Upper lobe of right lung (tissue), 1 donor: Measurements from ENCODE around the gene DGKI. TPM values are rescaled to one million over a fixed set of nuclear protein-coding genes. Genes with fewer than 3 reads are reported as not detected.

Experiments
- ATAC-seq: fragments of 200-7000 bp; cut with Tn5 transposase; one replicate; pipeline ENCODE4 v1.9.1; 2020; ENCODE audit warnings: mild to moderate bottlenecking, moderate library complexity
- DNase-seq: peaks from one replicate; pipeline ENCODE4 v3.0.0-alpha.2; 2020
- H3K27ac ChIP-seq: fragments of 200-600 bp; one replicate; pipeline ENCODE4 v1.8.0; 2022
- H3K27me3 ChIP-seq: fragments of 200-600 bp; one replicate; pipeline ENCODE4 v1.8.0; 2022; ENCODE audit warnings: mild to moderate bottlenecking
- H3K36me3 ChIP-seq: fragments of 200-600 bp; one replicate; pipeline ENCODE4 v1.8.0; 2022
- H3K4me1 ChIP-seq: fragments of 200-600 bp; one replicate; pipeline ENCODE4 v1.8.0; 2022
- H3K4me3 ChIP-seq: fragments of 200-600 bp; one replicate; pipeline ENCODE4 v1.8.0; 2022; ENCODE audit warnings: mild to moderate bottlenecking
- H3K9me3 ChIP-seq: fragments of 200-600 bp; one replicate; pipeline ENCODE4 v1.8.0; 2022
- CTCF ChIP-seq: fragments of 200-600 bp; IDR thresholded peaks from one replicate; pipeline ENCODE4 v1.8.0; 2022; ENCODE audit warnings: antibody characterized with exemption
- intact Hi-C: fragments of 100-400 bp; cut with DNase I; formaldehyde crosslinking; loops from one replicate; pipeline ENCODE4 v1.11.0; 2022
- total RNA-seq: library from RNA; stranded (reverse); fragmentation: NEBNext Ultra II Directional; extraction: Animal tissue kit (Norgen Biotek cat#: 25700); gene quantifications from one replicate; pipeline ENCODE4 v1.2.1, GENCODE V29; 2021
- donor health status: DM: no; HTN: yes; CAD: no; lungs with severe emphysema.

DGKI gene
- total RNA-seq, 1 donor from 2014 or later, result 0.67 TPM

- TF ChIP-seq CTCF, result no peak
- no peaks in the 10 kb centered on the region for H3K4me1 ChIP-seq
- no peaks in the 10 kb centered on the region for H3K27me3 ChIP-seq
- ATAC-seq (no peak), DNase-seq (no peak)
- no peaks in the 10 kb centered on the region for H3K9me3 ChIP-seq
- no peak overlapping the region for H3K27ac ChIP-seq
- intact Hi-C loops, result no loop called here
- no peaks in the 10 kb centered on the region for H3K36me3 ChIP-seq
- no peak overlapping the region for H3K4me3 ChIP-seq
Observed at GRCh38 chr7:137694405-137694804, 152.4 kb downstream of the DGKI start.

- H3K4me3 ChIP-seq, result no peak overlapping the region
- H3K27ac ChIP-seq, result no peak overlapping the region
- H3K27me3 ChIP-seq, result no peaks in the 10 kb centered on the region
- DNase-seq, result no peak
- no peak for TF ChIP-seq CTCF
- H3K4me1 ChIP-seq, result no peaks in the 10 kb centered on the region
- intact Hi-C loops, result no loop called here
- ATAC-seq, result no peak
- no peaks in the 10 kb centered on the region for H3K9me3 ChIP-seq
- H3K36me3 ChIP-seq, result no peaks in the 10 kb centered on the region
Observed at GRCh38 chr7:137692399-137692798, 154.4 kb downstream of the DGKI start.

GRCh38 chr7:137691566-137691965 lies 155.2 kb downstream of the DGKI start:
- Histone ChIP-seq H3K4me3 (no peak overlapping the region), H3K36me3 (no peaks in the 10 kb centered on the region), H3K27ac (no peak overlapping the region), H3K27me3 (no peaks in the 10 kb centered on the region), H3K9me3 (no peaks in the 10 kb centered on the region), H3K4me1 (no peaks in the 10 kb centered on the region)
- ATAC-seq (no peak), DNase-seq (no peak)
- no peak for TF ChIP-seq CTCF
- intact Hi-C loops, result no loop called here

- DNase-seq (no peak), ATAC-seq (no peak)
- no peak overlapping the region for H3K27ac ChIP-seq
- H3K36me3 ChIP-seq, result no peaks in the 10 kb centered on the region
- no peaks in the 10 kb centered on the region for H3K27me3 ChIP-seq
- H3K9me3 ChIP-seq, result no peaks in the 10 kb centered on the region
- no peaks in the 10 kb centered on the region for H3K4me1 ChIP-seq
- intact Hi-C loops, result no loop called here
- no peak for TF ChIP-seq CTCF
- no peak overlapping the region for H3K4me3 ChIP-seq
Observed at GRCh38 chr7:137690635-137691034, 156.1 kb downstream of the DGKI start.

GRCh38 chr7:137689761-137690160 lies 157.0 kb downstream of the DGKI start:
- DNase-seq, result no peak
- intact Hi-C loops, result no loop called here
- no peak for ATAC-seq
- no peak for TF ChIP-seq CTCF
- no peaks in the 10 kb centered on the region for H3K36me3 ChIP-seq
- no peaks in the 10 kb centered on the region for H3K4me1 ChIP-seq
- H3K27me3 ChIP-seq, result no peaks in the 10 kb centered on the region
- H3K4me3 ChIP-seq, result no peak overlapping the region
- H3K9me3 ChIP-seq, result no peaks in the 10 kb centered on the region
- H3K27ac ChIP-seq, result no peak overlapping the region

- intact Hi-C loops, result no loop called here
- Histone ChIP-seq H3K27me3 (no peaks in the 10 kb centered on the region), H3K27ac (no peak overlapping the region), H3K9me3 (no peaks in the 10 kb centered on the region), H3K36me3 (no peaks in the 10 kb centered on the region), H3K4me1 (no peaks in the 10 kb centered on the region), H3K4me3 (no peak overlapping the region)
- no peak for TF ChIP-seq CTCF
- ATAC-seq (no peak), DNase-seq (no peak)
Observed at GRCh38 chr7:137687556-137688265, 159.1 kb downstream of the DGKI start.
